Hindlimb muscle (tissue), 1 donor: Measurements from ENCODE around the gene ATR. TPM values are rescaled to one million over a fixed set of nuclear protein-coding genes. Genes with fewer than 3 reads are reported as not detected.
"Not testable (repeated sequence)": the region's sequence is repeated elsewhere in the genome, so short reads cannot be mapped to it uniquely, and the experiment has no call there.

ENCODE experiments used
- DNase-seq: peaks from one replicate; pipeline ENCODE4 v3.0.0-alpha.2; 2013
- polyA plus RNA-seq: library from polyadenylated mRNA; unstranded; fragments of 120-200 nt; gene quantifications from one replicate; pipeline ENCODE4 v1.2.1, GENCODE V29; 2013; ENCODE audit not compliant: insufficient read length

Gene ATR
- polyA plus RNA-seq, 1 donor = 12.2 TPM

GRCh38 chr3:142592268-142592667 is 13.7 kb upstream of the ATR start:
- DNase-seq = not testable (repeated sequence)

DNA sequence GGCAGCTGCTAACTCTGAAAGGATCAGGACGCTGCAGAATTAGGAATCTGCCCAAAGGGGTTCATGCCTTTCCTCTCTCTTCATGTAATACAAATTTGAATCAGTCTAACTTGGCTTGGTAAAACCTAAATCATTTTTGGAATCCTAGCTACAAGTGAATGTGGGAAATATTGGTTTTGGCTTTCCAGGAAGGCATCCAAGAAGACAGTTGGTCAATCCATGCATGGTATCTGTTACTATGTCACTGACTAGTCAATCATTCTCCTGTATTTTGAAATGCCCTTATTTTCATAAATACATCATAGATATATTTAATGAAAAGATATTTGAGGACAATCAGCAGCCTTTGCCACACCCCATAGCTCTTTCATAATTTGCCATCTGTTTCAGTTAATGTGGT is 10.2 kb upstream of the ATR start:
- no peak for DNase-seq

- DNase-seq = peak; percentile 26
These were observed 8.4 kb upstream of the ATR start for GRCh38 chr3:142586803-142587406.

GRCh38 chr3:142581070-142581469 is 2.5 kb upstream of the ATR start:
- not testable (repeated sequence) for DNase-seq

- no peak for DNase-seq
These were observed 1.5 kb upstream of the ATR start for GRCh38 chr3:142580061-142580423.

GRCh38 chr3:142577696-142578328 is 721 bp downstream of the ATR start:
- no peak for DNase-seq

DNA sequence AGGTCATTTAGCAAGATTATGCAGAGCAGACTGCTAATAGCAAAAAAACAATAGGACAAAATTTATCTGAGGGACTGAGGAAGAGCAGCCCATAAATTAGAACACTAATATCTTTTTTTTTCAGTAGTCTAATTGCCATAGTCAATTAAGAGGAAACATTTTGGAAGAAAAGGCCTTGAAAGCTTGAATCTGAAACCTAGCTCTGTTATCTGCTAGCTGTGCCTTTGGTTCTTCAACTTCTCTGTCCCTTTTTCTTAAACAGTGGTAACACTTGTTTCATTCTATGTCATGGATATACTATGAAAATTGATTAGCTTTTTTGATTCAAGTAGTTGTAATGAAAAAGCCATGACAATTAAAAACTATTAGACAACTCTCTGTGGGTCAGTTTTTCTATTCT is 1.7 kb downstream of the ATR start:
- no peak for DNase-seq

GRCh38 chr3:142574665-142575064 is 3.9 kb downstream of the ATR start:
- no peak for DNase-seq

GRCh38 chr3:142574223-142574622 is 4.3 kb downstream of the ATR start:
- DNase-seq = not testable (repeated sequence)

- DNase-seq = not testable (repeated sequence)
These were observed 9.1 kb downstream of the ATR start for GRCh38 chr3:142569422-142569821.

GRCh38 chr3:142568393-142569017 is 10.0 kb downstream of the ATR start:
- DNase-seq = no peak

DNA sequence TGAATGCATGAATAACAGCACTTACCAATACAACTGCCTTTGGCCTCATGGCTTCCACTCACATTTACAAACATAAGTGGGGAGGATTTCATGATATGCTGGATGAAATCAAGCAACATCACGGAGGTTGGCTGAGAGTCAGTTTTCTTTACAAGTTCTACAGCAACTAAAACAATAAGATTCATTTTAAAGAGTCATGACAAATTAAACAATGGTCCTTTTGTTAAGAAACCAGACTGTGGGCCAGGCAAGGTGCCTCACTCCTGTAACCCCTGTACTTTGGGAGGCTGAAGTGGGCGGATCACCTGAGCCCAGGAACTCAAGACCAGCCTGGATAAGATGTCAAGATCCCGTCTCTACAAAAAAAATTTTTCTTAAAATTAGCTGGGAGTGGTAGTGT is 12.4 kb downstream of the ATR start:
- no peak for DNase-seq

- no peak for DNase-seq
These were observed 15.0 kb downstream of the ATR start for GRCh38 chr3:142563496-142563997.

DNA sequence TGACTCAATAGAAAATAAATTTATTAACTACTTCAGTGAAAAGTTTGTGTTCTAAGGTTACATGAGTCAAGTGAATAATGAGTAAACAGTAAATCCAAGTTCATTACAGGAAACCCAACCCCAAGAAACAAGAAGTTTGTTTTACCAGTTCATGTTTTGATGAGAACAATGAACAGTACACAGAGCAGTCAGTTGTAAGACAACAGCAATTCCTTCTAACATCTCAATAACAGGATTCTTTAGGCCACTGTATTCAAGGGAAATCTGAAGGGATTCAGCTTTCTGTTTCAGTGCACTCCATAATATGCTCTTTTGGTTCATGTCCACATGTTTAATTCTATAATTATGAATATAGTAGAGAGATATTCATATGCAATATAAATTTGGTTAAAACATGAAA is 18.4 kb downstream of the ATR start:
- DNase-seq = no peak

- DNase-seq = no peak
These were observed 24.8 kb downstream of the ATR start for GRCh38 chr3:142553741-142554140.

- DNase-seq = not testable (repeated sequence)
These were observed 26.0 kb downstream of the ATR start for GRCh38 chr3:142552579-142552978.

DNA sequence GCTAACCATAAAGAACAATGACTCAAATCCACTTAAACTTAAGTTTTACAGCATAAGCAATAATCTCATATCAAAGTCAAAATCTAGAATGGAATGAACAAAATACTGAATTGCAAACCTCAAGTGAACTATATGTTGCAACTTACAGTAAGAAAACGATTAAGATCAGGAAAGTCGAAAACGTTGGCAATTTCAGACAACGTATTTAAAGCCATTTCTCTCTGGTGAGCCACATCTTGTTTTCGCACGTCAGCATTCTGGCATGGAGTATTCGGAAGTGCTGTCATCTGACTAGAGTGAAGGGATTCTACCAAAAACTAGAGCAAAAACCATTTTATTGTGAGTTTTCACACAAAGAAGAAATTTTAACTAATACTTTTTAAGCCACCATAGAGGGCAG is 28.5 kb downstream of the ATR start:
- no peak for DNase-seq

DNA sequence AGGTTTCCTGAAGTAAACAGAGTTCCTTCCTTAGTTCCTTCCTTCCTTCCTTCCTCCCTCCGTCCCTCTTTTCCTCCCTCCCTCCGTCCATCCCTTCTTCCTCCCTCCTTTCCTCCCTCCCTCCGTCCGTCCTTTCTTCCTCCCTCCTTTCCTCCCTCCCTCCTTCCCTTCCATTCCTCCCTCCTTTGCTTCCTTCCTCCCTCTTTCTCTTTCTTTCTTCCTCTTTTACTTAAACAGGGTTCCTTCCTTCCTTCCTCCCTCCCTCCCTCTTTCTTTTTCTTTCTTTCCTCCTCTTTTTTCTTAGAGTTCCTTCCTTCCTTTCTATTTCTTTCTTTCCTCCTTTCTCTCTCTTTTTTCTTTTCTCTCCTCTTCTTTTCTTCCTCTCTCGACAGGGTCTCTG is 35.2 kb downstream of the ATR start:
- no peak for DNase-seq

DNA sequence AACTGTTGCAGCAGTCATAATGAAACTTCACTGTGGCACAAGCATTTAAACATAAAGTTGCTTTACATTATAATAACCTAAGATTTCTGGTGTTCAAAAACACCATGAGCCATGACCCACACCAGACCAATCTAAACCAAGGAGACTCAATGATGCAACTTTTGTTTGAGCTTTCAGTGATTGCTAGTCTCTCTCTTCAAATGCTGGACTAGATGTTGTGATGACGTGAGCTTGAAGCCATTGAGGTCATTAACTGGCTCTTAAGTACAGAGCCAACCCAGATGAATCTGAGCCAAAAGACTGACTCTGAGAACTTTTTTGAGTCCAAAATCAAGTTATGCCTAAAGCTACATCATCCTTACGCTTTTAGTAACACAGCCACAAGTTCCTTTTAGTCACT is 36.5 kb downstream of the ATR start:
- no peak for DNase-seq

GRCh38 chr3:142536519-142536918 is 42.0 kb downstream of the ATR start:
- no peak for DNase-seq

- DNase-seq = no peak
These were observed 44.0 kb downstream of the ATR start for GRCh38 chr3:142534543-142534942.

GRCh38 chr3:142530296-142530695 is 48.2 kb downstream of the ATR start:
- no peak for DNase-seq

DNA sequence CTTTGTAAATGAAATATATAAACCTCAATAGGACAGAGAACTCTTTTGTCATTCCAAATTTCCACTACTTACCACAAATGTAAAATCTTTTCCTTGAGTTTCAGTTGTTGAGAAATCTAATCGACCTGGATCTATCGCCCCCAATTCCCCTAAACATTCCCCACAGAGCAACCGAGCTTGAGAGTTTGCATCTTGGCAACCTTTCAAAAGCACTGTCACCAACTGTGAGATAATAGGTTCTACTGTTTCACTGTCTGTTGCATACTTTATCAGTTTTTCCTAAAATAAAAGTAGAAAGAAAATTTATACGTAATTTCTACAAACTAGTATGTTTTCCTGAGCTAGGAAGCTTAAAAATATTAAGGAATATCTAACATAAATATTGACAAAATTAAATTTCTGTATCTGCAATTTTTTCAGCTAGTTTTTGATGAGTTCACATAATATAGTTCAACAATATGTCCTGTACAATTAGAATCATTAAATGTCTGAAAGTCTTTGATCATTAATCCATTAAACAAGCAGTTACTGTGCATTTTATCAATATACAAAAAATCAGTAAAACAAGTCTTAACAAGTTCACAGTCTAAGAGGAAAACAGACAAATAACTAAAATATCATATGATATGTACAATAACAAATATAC is 54.5 kb downstream of the ATR start:
- no peak for DNase-seq

GRCh38 chr3:142509079-142509478 is 69.5 kb downstream of the ATR start:
- no peak for DNase-seq
